Peyer's patch (tissue), 4 donors: ENCODE results near the gene DARS1.

Source experiments
- CTCF ChIP-seq, 6 experiments: fragments of 450-650 bp in 4 of 6; fragments of 200-600 bp in 2 of 6; sonication (generic) in 1 of 6; IDR thresholded peaks; one replicate each; pipeline ENCODE4 v1.5.1; 2017 to 2019; ENCODE audit warnings: antibody characterized with exemption in 6 of 6, mild to moderate bottlenecking in 3 of 6, moderate library complexity in 1 of 6
- POLR2A ChIP-seq, 2 donors: fragments of 450-650 bp; IDR thresholded peaks; one replicate each; pipeline ENCODE4 v1.5.1; 2017; ENCODE audit warnings: antibody characterized with exemption in 2 of 2, mild to moderate bottlenecking in 2 of 2, moderate library complexity in 2 of 2

GRCh38 chr2:135863233-135863632 lies 122.2 kb downstream of the DARS1 start:
- TF ChIP-seq CTCF (IDR thresholded peaks at IDR 0.05) (no peak), POLR2A (IDR thresholded peaks at IDR 0.05) (no peak)
